SU-DHL-6 (cell line): ENCODE results near the gene NHLRC4.

Experiments used
- H2AFZ ChIP-seq: fragments of 200-600 bp; sonication (generic); 2 replicates; pipeline ENCODE4 v1.6.1; 2014; ENCODE audit warnings: low read depth, mild to moderate bottlenecking, moderate library complexity, mixed read lengths, antibody characterized with exemption, low read length; ENCODE audit not compliant: severe bottlenecking
- H3F3A ChIP-seq: fragments of 200-600 bp; shearing (Covaris generic); 2 replicates; pipeline ENCODE4 v1.6.0; 2016; ENCODE audit warnings: antibody characterized with exemption, mild to moderate bottlenecking; ENCODE audit not compliant: insufficient read depth
- H3K27ac ChIP-seq: fragments of 200-600 bp; sonication (generic); 2 replicates; pipeline ENCODE4 v1.5.1; 2016; ENCODE audit warnings: low read depth, mild to moderate bottlenecking, low read length, moderate library complexity, mixed read lengths
- H3K27me3 ChIP-seq: fragments of 200-600 bp; sonication (generic), shearing (Covaris generic); 2 replicates; pipeline ENCODE4 v1.6.0; 2014; ENCODE audit warnings: mild to moderate bottlenecking, low read length
- H3K36me3 ChIP-seq: fragments of 200-600 bp; sonication (generic); 2 replicates; pipeline ENCODE4 v1.6.1; 2014; ENCODE audit warnings: mild to moderate bottlenecking, low read length, mixed read lengths
- H3K4me2 ChIP-seq: fragments of 300-600, 200-600 bp; shearing (Covaris generic), sonication (generic); 2 replicates; pipeline ENCODE4 v1.6.0; 2014; ENCODE audit warnings: low read length, low read depth, mild to moderate bottlenecking; ENCODE audit not compliant: poor library complexity, severe bottlenecking
- H3K4me3 ChIP-seq: fragments of 200-600 bp; sonication (generic); 2 replicates; pipeline ENCODE4 v1.5.1; 2014; ENCODE audit warnings: antibody characterized with exemption, low read length, mild to moderate bottlenecking, mixed read lengths; ENCODE audit not compliant: insufficient read depth, poor library complexity, severe bottlenecking
- H3K79me2 ChIP-seq: fragments of 200-600 bp; sonication (generic); 2 replicates; pipeline ENCODE4 v1.6.1; 2014; ENCODE audit warnings: mild to moderate bottlenecking, low read length, moderate library complexity; ENCODE audit not compliant: insufficient read depth
- H3K9ac ChIP-seq: fragments of 200-600 bp; sonication (generic); 2 replicates; pipeline ENCODE4 v1.7.0; 2014; ENCODE audit warnings: mild to moderate bottlenecking, low read length
- H3K9me2 ChIP-seq: fragments of 200-600 bp; sonication (generic); replicated peaks from 2 replicates; pipeline ENCODE4 v1.6.1; 2014; ENCODE audit warnings: low read length; ENCODE audit not compliant: insufficient read depth
- H3K9me3 ChIP-seq: fragments of 200-600 bp; sonication (generic); 2 replicates; pipeline ENCODE4 v1.6.1; 2014; ENCODE audit warnings: low read length, mixed read lengths; ENCODE audit not compliant: insufficient read depth
- H4K20me1 ChIP-seq: fragments of 200-600 bp; sonication (generic); 2 replicates; pipeline ENCODE4 v1.6.1; 2014; ENCODE audit warnings: low read depth, mild to moderate bottlenecking, antibody characterized with exemption, low read length, moderate library complexity, mixed read lengths
- EZH2phosphoT487 ChIP-seq: fragments of 200-600 bp; sonication (generic), shearing (Covaris generic); conservative IDR thresholded peaks from 2 replicates; pipeline ENCODE4 v1.6.1; 2018; ENCODE audit warnings: mild to moderate bottlenecking, antibody characterized with exemption, low read length, moderate library complexity, mixed read lengths
- TF ChIP-seq, protein P1 (sequence below): fragments of 200-600 bp; sonication (generic); IDR thresholded peaks from one replicate; pipeline ENCODE4 v1.5.1; 2017; ENCODE audit warnings: antibody characterized with exemption, mild to moderate bottlenecking, low read length, moderate library complexity; ENCODE audit not compliant: insufficient read depth, poor library complexity, severe bottlenecking

NHLRC4 gene

GRCh38 chr16:554297-554621, 12.5 kb upstream of the NHLRC4 start:
- TF ChIP-seq, protein P1, sequence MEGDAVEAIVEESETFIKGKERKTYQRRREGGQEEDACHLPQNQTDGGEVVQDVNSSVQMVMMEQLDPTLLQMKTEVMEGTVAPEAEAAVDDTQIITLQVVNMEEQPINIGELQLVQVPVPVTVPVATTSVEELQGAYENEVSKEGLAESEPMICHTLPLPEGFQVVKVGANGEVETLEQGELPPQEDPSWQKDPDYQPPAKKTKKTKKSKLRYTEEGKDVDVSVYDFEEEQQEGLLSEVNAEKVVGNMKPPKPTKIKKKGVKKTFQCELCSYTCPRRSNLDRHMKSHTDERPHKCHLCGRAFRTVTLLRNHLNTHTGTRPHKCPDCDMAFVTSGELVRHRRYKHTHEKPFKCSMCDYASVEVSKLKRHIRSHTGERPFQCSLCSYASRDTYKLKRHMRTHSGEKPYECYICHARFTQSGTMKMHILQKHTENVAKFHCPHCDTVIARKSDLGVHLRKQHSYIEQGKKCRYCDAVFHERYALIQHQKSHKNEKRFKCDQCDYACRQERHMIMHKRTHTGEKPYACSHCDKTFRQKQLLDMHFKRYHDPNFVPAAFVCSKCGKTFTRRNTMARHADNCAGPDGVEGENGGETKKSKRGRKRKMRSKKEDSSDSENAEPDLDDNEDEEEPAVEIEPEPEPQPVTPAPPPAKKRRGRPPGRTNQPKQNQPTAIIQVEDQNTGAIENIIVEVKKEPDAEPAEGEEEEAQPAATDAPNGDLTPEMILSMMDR, result no peak
- no peak for TF ChIP-seq EZH2phosphoT487
- Histone ChIP-seq H3K4me2 (no peak overlapping the region), H3F3A (no peaks in the 10 kb centered on the region), H3K9me3 (no peaks in the 10 kb centered on the region), H3K27ac (no peak overlapping the region), H2AFZ (no peak overlapping the region), H3K27me3 (no peaks in the 10 kb centered on the region), H3K4me3 (no peak overlapping the region), H4K20me1 (no peaks in the 10 kb centered on the region), H3K9ac (no peak overlapping the region), H3K36me3 (no peaks in the 10 kb centered on the region), H3K79me2 (no peaks in the 10 kb centered on the region), H3K9me2 (no peaks in the 10 kb centered on the region)

DNA sequence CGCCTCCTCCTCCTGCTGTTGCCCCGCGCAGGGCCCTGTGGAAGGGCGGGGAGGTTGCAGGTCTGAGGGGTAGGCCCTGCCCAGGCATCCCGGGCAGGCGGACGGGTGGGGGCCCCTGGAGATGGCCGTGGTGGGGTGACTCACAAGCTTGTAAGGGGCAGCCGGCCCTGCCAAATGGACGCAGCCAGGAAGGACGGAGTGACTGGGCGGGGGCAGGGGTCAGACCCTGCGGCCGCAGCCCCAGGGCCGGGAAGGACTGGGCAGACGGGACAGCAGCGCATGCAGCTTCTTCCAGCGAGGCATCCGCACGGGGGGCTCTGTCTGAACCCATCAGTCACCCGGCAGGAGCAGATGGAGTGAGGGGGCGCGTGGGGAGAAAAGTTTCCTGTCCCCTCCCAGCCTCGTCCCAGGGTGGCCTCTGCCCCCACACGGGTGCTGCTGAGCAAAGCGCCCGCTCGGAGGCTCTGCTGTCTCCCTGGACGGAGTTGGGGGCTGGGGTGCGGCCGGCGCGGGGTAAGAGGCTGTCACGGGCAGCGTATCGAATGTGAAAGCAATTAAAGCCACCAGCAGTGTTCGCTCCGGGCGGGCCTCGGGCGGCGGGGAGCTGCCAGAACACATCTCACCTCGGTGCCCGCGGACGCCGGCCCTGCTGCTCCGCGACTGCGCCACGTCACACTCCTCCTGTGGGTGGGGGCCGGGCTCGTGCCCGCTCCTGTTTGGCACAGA, 12.0 kb upstream of the NHLRC4 start:
- Histone ChIP-seq H3K36me3 (no peaks in the 10 kb centered on the region), H3K27me3 (no peaks in the 10 kb centered on the region), H3K4me2 (no peak overlapping the region), H3F3A (no peaks in the 10 kb centered on the region), H3K4me3 (no peak overlapping the region), H3K9me3 (no peaks in the 10 kb centered on the region), H3K9me2 (no peaks in the 10 kb centered on the region), H3K9ac (no peak overlapping the region), H2AFZ (no peak overlapping the region), H3K79me2 (no peaks in the 10 kb centered on the region), H3K27ac (no peak overlapping the region), H4K20me1 (no peaks in the 10 kb centered on the region)
- TF ChIP-seq, protein P1, result no peak
- TF ChIP-seq EZH2phosphoT487, result no peak

- TF ChIP-seq, protein P1, result no peak
- TF ChIP-seq EZH2phosphoT487, result no peak
- Histone ChIP-seq H3K79me2 (no peaks in the 10 kb centered on the region), H3K27ac (no peak overlapping the region), H2AFZ (no peak overlapping the region), H3K9me3 (no peaks in the 10 kb centered on the region), H3K27me3 (no peaks in the 10 kb centered on the region), H3K9me2 (no peaks in the 10 kb centered on the region), H3K4me3 (no peak overlapping the region), H3K36me3 (no peaks in the 10 kb centered on the region), H3K9ac (no peak overlapping the region), H3F3A (no peaks in the 10 kb centered on the region), H3K4me2 (no peak overlapping the region), H4K20me1 (no peaks in the 10 kb centered on the region)
Observed at GRCh38 chr16:555528-556473, 11.0 kb upstream of the NHLRC4 start.
